Measurements from ENCODE around the gene HOXD12.

Gene HOXD12

DNA sequence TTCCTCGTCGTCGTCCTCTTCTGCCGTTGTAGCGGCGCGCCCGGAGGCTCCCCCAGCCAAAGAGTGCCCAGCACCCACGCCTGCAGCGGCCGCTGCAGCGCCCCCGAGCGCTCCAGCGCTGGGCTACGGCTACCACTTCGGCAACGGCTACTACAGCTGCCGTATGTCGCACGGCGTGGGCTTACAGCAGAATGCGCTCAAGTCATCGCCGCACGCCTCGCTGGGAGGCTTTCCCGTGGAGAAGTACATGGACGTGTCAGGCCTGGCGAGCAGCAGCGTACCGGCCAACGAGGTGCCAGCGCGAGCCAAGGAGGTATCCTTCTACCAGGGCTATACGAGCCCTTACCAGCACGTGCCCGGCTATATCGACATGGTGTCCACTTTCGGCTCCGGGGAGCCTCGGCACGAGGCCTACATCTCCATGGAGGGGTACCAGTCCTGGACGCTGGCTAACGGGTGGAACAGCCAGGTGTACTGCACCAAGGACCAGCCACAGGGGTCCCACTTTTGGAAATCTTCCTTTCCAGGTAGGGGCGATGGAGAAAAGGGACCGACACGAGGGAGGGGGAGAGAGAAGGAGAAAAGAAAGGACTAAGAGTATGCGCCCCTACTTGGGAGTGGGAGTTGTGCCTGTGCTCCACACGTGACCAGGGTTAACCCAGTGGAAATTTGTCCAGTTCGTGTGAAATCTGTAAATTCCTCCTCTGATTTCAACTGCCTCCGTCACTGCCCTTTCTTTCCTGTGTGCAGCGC, 6.3 kb upstream of the HOXD12 start:
- no peak for DNase-seq (ENCODE audit: low read depth)

DNA sequence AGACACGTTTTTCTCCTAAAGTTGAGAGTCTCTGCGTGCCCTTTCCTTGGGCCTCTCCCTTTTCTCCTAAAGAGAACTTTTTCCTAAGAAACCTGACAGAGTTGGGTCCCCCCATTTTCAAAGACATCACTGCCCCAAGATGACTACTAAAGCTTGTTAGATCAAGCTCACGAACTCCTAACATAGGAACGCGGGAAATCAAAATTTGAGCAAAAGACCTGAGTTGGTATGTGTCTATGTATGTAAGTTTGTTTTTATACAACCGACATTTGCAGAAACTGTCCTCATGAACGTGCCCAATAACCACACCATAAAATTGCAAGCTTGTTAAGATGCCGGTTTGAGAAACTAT, 5.7 kb upstream of the HOXD12 start:
- DNase-seq (ENCODE audit: low read depth), result no peak

DNA sequence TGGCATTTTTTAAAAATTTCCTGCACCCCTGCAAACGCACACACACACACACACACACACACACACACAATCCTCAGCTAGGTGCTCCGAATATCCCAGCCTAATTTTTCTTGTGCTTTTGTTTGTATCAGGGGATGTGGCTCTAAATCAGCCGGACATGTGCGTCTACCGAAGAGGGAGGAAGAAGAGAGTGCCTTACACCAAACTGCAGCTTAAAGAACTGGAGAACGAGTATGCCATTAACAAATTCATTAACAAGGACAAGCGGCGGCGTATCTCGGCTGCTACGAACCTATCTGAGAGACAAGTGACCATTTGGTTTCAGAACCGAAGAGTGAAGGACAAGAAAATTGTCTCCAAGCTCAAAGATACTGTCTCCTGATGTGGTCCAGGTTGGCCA, 5.2 kb upstream of the HOXD12 start:
- no peak for DNase-seq (ENCODE audit: low read depth)

DNA sequence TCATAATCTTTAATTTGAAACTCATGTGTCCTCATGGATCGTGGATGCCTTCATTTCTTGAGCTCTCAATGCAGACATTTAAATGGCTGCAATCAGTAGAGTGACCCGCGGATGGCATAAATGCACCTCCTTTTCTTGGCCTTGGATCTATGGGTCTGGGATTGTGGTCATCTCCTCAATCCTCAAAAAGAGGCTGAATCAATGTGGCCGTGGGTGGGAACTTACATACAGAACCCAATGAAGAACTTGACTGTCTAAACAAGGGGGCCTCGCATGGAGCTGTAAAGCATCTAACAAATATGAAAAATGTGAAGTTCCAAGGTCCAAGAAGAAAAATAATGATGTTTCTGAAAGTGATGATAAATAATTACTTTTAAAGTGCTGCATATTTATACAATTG, 4.2 kb upstream of the HOXD12 start:
- DNase-seq (ENCODE audit: low read depth), result no peak

DNA sequence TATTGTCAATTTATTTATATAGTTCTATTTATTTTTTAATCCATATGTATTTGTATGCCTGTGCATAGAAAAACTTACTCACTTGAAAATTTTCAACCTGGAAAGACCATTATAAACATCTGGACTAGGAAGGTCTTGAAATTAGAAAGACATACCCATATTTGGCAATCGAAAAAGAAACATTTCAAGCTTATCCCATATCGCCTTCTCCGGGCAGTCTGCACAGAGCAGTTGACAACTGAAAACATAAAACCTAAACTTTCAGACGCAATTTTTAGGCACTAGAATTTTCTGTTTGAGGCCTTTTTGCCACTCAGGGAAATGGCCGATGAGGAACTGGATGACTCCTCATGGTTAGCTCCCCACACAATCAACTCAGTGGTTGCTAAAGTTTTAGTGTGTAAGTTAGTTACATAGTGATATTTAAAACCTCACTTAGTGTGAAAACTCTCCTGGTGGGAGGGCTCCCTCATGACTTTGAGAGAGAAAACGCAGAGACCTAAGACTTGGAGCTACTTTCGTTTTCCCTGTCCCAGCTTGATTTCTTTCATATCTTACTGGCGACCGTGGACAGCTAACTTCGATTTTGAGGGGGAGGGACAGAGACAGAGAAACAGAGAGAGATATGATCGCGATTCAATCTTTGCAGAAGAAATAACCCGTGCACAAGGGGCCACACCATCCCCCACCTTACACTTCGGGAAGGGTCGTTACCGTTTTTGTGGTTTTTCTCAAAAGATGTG, 3.2 kb upstream of the HOXD12 start:
- no peak for DNase-seq (ENCODE audit: low read depth)

DNA sequence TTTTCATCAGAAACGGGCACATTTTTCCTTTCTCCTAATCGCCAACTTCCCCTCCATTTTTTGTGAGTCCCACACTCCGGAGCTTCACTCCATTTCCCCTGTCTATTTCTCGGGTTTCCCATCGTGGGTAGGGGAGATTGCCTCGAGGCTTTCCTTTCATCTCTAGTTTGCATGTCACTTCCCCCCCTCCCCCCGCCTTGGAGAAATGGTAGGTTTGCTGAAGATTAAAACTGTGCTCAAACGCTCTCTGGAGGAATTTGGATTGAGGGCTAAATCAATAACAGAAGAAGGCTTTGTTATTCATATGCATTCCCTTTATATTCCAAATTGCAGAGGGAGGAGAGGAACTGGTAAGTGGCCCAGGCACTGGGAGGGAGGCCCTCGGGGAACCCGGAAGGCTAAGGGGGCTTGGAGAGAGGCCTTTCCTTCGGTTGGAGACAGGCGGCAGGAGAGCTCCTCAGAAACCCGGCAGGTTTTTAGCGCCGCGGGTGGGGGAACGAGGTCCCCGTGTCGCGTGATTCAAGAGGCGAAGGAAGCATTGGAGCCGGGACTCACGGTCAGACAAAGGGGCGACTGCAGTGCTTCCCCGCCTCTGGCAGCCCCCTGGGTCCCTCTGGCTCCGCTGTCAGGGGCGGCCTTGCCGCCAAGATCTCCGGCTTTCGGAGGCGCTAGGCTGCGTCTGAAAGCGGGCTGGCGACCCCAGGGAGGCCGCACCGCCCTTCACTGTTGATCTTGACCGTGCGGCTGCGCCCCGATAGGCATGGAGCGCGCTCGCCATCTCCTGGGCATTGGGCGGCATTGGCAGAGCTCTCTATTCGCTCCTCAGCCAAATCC, 2.4 kb upstream of the HOXD12 start:
- peak; percentile 19 for DNase-seq (ENCODE audit: low read depth)

DNA sequence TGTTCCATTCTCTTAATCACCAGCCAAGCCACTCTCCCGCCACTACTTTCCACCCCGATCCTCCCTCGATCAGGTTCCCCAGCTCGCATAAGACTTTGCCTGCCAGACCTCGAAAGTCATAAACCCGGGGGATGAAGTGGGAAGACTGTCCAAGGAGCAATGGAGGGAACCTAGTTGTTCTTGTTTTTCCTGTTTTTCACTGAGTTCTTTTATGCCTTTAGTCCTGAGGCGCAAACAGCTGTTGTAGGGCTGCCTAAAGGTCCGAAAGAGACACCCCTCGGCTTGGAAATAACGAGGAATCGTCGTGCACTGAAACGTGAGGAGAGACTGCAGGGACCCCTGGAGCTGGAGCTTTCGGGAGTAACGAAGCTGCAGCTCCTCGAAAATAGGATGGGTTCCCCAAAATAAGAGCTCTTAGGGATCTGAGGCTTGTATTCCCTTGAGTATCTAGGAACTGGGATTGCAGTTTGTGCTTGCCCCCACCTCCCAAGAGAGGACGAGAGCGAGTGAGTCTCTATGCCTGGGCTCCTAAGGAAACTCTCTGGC, 1.7 kb upstream of the HOXD12 start:
- no peak for DNase-seq (ENCODE audit: low read depth)

DNA sequence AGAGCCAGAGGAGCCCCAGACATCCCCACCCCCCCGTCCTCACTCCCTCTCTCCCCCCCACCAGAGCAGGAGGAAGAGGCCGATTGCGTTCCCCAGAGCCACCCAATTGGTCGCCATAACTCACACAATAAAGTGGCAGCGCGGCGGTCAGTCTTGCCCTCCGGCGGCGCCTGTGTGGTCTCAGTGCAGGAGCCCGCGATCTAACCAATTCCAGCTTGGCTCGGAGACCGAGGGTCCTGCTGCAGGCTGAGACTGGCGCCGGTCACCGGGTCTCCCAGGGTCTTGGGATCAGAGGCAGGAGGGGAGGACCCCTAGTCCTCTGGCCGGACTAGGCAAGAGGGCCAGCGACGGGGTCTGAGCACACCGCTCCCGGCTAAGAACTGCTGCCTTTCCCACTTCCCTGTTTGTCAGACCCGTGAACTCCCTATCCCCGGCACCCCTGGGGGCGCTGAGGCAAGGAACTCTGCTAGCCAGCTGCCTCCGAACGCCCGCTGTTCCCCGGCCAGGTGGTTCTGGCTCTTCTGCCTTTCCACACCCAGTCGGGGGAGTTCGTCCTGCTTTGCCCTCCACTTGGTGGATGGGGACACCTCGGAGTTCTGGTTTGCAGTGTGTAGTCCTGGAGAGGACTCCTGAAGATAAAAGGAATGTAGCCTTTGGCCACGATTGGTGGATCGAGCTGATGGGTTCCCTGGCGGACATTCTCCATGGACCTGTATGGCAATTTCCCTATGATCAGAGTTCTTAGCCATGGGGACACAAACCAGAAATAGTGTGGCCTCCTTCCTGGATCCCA, 1.0 kb upstream of the HOXD12 start:
- no peak for DNase-seq (ENCODE audit: low read depth)

DNA sequence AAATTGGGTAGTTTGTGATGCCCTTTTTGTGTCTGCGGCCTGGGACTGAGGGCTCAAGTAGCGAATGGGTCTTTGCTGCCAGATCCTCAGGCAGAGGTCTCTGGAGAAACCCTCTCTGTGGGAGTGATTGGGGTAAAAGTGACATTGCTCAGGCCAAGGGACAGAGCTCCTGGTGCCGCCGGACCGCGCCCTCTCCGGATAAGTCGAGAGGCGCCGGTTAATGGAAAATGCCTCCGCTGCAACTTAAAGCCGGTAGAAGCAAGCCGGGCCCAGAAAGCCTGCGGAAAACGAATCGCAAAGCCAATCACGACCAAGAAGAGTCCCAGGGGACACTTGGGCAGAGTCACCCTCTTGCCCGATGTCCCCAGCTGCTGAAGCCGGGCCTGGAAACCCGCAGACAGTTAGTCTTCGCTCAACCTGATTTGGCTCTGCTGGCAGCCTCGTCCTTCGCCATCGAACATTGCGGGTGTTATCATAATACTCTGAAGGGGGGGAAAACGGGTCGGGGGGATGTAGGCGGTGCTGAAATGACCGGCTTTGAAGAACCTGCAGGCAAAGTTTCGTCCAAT, 352 bp upstream of the HOXD12 start:
- no peak for DNase-seq (ENCODE audit: low read depth)

DNA sequence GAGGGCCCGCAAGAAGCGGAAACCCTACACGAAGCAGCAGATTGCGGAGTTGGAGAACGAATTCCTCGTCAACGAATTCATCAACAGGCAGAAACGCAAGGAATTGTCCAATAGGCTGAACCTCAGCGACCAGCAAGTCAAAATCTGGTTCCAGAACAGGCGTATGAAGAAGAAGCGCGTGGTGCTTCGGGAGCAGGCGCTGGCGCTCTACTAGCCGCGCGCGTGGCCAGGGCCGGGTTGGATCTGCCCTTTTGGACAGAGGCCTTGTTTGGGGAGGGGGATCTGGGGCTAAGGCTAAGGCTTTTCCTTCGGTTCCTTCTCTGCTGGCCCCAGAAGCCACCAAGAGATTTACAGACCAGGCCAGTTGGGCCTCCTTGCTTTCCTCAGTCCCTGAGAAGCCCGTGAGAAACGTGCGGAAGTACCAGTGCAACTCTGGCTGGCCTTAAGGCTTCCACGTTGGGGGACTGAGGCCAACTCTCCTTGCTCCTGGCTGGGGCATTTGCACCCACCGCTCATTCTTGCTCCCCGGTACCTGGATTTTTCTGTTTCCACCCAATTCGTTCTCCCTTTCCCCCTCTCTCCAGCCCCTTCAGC, 1.0 kb downstream of the HOXD12 start:
- DNase-seq (ENCODE audit: low read depth), result no peak

DNA sequence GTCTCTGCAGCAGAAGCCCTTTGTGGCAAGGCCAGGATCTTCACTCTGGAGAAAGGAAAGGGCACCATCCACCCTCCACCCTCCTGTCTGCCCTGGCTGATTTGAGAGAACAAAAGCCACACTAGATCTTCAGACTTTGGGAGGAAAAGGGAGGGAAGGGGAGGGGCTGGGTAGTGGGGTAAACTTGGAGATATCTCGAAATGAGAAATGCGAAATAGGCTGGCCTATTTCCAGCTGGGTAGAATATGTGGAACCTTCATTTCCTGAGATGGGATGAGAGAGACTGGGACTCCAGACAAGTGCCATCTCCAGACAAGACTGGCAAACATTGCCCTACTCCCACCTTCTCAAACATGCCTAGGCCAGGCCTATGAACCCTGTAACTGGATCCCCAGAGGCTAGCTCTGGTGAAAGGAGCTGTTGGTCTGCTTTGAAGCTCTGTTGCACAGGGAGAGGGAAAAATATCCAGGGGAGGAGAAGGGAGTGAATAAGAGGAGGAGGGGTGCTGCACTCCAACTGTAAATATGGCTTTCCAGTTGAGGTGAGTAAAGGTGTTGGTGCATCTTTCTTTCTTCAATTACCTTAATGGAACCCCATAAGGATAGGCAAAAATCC, 1.7 kb downstream of the HOXD12 start:
- no peak for DNase-seq (ENCODE audit: low read depth)

DNA sequence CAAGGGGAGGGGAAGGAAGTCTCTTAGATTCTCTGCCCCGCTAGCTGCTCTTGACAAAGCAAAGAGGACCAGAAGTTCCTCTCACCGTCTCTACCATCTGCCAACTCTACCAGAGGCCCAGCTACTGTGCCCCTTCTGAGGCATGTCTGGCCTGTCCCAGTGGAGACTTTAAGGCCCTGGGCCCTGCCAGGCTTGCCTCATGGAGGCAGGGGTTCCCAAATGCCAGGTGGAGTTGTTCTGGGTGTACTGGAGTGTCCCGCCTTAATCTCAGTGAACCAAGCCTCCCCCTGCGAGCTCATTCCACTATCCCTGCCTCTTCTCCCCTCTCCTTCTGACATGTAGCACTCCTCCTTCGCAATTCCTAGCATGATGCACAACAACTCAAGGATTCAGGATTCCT, 2.2 kb downstream of the HOXD12 start:
- DNase-seq (ENCODE audit: low read depth), result no peak

DNA sequence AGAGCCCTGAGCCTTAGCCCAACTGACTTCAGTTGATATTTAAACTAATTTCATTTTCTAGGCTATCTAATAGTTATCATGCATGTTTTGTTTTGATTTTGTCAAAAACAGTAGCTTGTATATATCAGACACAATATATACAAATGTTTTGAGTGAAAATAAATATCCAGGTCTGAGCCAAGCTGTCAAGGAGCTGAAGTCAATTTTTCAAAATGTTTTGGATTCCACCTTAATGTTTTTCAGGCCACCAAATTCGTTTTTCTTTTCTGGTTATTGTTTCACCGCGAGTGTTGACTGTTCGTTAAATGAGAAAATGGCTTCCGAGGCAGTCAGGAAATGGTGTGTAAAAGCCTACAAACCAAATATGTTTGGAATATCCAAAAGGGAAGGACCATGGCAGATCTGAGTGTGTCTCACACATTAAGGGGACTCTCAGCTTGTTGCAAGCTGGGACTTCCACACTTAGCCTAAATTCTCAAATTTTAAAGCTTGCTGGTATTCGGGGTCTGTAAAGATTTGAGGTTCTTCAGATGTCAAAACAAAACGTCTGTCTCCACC, 2.8 kb downstream of the HOXD12 start:
- DNase-seq (ENCODE audit: low read depth), result no peak

DNA sequence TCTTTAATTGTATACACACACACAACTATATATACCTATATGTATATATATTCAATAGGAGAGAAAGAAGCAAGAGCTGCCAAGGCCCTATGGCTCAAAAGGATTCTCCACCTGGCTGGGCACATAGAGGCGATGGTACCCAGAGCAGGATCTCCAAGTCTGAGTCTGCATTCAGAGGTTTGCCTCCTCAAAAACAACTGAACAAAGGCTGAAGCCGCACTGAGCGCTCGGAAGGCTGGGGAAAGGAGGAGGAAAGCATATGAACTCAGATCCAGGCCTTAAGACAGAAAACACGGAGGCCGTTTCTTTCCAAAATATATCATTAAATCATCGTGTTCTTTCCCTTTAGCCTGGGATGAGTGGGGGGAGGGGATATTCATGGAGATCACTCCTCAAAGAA, 3.6 kb downstream of the HOXD12 start:
- no peak for DNase-seq (ENCODE audit: low read depth)

DNA sequence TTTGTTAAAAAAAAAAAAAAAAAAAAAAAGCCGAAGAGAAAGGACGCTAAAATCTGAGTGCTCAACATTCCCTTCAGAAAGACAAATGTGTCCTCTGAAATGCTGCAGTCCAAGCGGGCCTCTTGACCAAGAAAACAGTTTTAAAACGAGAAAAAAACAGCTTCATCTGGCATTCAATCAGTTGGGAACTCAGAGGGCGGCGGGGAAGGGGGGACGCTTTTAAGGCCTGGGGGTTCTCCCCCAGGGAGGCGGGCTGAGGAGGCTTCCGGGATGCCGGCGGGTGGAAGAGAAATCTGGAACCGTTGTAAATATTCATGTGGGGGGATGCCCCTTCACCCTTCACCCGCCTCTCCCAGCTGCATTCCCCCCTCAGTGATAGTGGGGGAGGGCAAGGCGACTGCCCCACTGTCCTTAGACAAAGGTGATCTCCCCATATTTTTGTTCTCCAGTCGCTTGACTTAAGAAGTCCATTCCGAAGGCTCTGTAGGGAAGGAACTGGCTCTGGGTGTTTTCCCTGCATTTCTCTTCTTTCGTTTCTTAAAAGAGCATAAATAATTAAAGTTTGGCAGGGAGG, 4.2 kb downstream of the HOXD12 start:
- no peak for DNase-seq (ENCODE audit: low read depth)

DNA sequence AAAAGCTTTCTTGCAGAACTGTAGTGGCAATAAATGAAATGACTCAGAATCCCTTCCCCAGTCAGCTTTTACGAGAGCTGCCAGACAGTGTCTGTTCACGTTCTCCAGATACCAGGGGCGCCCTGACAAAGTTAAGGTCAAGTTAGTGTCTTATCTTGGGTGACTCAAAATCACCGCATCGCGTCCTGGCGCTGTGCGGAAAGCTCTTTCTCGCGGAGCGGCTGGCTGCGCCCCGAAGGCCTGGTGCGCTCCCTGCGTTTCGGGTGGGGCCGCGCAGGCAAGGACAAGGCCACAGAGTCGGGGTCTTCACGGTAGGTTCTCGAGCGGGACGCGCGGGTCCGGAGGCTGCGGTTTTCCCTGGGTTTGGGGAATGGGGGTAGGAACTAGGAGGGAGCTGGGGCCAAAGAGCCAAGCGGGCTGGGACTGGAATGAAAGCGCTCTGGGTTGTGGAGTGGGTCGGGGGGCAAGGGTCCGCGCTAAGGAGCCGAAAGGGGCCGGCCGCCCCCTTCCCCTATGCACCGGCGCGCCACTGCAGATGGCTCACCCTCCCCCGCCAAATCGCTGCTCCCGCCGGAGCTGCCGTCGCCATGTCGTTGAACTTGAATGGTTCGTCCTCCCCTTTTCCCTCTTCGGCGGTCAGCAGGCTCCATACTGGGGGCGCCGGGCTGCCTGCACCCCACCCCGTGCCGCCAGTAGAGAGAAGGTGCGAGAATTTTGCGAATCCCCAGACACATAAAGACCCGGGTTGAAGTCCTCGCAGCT, 4.9 kb downstream of the HOXD12 start:
- DNase-seq (ENCODE audit: low read depth), result no peak

DNA sequence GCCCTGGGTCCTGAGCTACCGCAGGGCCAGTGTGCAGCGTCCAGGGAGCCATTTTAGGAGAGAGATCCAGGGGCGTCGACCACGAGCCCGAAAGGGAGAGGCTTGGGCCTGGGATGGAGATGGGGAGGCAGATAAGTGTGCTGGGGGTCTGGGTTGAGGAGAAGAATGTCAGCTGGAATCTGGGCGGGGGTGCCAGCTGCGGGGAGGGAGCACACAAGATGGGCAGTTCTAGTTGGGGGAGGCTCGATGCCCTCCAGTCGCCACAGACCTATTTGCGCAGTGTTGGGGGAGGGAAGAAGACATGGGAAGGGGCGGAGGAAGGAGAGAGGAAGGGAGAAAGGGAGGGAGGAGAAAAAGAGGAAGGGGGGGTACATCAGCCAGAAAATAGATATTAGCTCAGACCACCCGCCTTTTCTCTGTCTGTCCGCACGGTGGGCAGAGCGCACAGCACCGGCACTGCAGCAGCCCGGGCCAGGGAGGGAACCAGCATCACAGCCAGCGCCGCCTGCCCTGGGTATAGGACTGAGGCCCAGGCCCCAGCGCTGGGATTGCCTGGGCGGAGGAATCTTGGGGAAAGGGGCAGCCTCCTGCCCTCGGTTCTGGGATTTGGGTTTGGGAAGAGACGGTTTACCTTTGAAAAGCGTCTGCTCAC, 5.6 kb downstream of the HOXD12 start:
- DNase-seq (ENCODE audit: low read depth), result no peak

DNA sequence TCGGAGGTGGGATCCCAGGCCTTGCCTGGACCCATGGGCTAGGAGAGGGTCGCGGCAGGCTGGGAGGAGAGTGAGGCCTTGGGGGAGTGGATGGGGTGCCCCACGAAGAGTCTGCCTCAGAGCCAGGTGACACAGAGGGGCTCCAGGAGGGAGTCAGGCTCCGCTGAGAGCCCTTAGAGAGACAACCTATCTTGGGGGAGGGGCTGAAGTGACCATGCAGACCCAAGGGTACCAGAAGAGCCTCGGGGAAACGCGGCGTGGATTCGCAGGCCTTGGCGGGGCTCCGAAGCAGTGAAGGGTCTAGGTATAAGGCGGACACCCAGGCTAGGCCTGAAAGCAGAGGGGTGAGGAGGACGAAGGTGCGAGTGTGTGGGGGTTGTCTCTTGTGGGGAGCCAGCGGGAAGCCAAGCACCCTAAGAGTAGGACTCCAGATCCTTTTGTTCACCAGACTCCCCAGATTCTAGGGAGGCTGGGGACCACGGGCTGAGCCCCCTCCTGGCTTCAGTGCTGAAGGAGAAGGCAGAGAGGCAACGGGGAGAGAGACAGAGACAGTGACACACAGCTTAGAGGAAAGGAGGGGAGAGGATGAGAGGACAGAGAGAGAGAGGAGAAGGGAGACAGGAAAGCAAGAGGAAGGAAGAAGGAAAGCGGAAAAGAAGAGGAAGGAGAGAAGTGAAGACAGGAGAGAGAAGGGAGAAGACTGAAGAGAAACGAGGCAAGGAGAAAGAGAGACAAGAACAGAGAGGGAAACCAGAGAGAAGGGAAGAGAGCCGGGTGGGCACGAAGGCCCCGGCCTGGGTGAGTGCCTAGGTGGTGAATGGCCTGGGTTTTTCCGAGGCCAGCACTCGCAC, 6.4 kb downstream of the HOXD12 start:
- no peak for DNase-seq (ENCODE audit: low read depth)

All from activated T-helper 9 cell treated with anti-CD3 and anti-CD28 coated beads, Interleukin-2, amount 50 U/mL, for 16 hours (primary cell).